Adipocyte (in vitro differentiated cells): Measurements from ENCODE around the gene R3HDM1.
"Not testable (repeated sequence)": the region's sequence is repeated elsewhere in the genome, so short reads cannot be mapped to it uniquely, and the experiment has no call there.

Experiments used
- DNase-seq: peaks from one replicate; pipeline ENCODE4 v3.0.0-alpha.2; 2015; ENCODE audit warnings: low read depth
- H3K27me3 ChIP-seq: replicated peaks from 2 replicates; pipeline ENCODE4 v1.7.0; 2013; ENCODE audit warnings: mild to moderate bottlenecking, low read length, moderate library complexity; ENCODE audit not compliant: control insufficient read depth, insufficient read depth
- H3K36me3 ChIP-seq: 2 replicates; pipeline ENCODE4 v1.7.0; 2013; ENCODE audit warnings: low read length, mild to moderate bottlenecking, moderate library complexity; ENCODE audit not compliant: control insufficient read depth, insufficient read depth, severe bottlenecking
- H3K4me1 ChIP-seq: 2 replicates; pipeline ENCODE4 v1.7.0; 2013; ENCODE audit warnings: mild to moderate bottlenecking, low read length, moderate library complexity; ENCODE audit not compliant: control insufficient read depth, insufficient read depth
- H3K4me3 ChIP-seq: 2 replicates; pipeline ENCODE4 v1.7.0; 2013; ENCODE audit warnings: mild to moderate bottlenecking, low read length, moderate library complexity
- H3K9ac ChIP-seq: 2 replicates; pipeline ENCODE4 v1.7.0; 2013; ENCODE audit warnings: mild to moderate bottlenecking, low read length, moderate library complexity
- H3K9me3 ChIP-seq: 2 replicates; pipeline ENCODE4 v1.7.0; 2013; ENCODE audit warnings: mild to moderate bottlenecking, low read length, moderate library complexity; ENCODE audit not compliant: control insufficient read depth

Gene R3HDM1

GRCh38 chr2:135709992-135710391 is 178.7 kb downstream of the R3HDM1 start:
- Histone ChIP-seq H3K36me3 (peaks cover 4% of the 10 kb centered on the region), H3K27me3 (no peaks in the 10 kb centered on the region), H3K9ac (no peak overlapping the region), H3K4me3 (no peak overlapping the region), H3K4me1 (peaks cover 2% of the 10 kb centered on the region), H3K9me3 (no peaks in the 10 kb centered on the region)
- peak; percentile 72 for DNase-seq

- not testable (repeated sequence) for H3K4me3 ChIP-seq, H3K9me3 ChIP-seq, DNase-seq, H3K4me1 ChIP-seq, H3K27me3 ChIP-seq, H3K9ac ChIP-seq
- peaks cover 26% of the 10 kb centered on the region for H3K36me3 ChIP-seq
These were observed 183.8 kb downstream of the R3HDM1 start for GRCh38 chr2:135715086-135715485.

GRCh38 chr2:135728064-135728743 is 196.9 kb downstream of the R3HDM1 start:
- H3K9me3 ChIP-seq, result no peaks in the 10 kb centered on the region
- H3K27me3 ChIP-seq, result no peaks in the 10 kb centered on the region
- peaks cover 11% of the 10 kb centered on the region for H3K36me3 ChIP-seq
- no peaks in the 10 kb centered on the region for H3K4me1 ChIP-seq
- no peak overlapping the region for H3K9ac ChIP-seq
- H3K4me3 ChIP-seq, result no peak overlapping the region
- DNase-seq, result no peak

GRCh38 chr2:135732561-135732960 is 201.3 kb downstream of the R3HDM1 start:
- no peaks in the 10 kb centered on the region for H3K4me1 ChIP-seq
- DNase-seq, result no peak
- no peaks in the 10 kb centered on the region for H3K9me3 ChIP-seq
- H3K9ac ChIP-seq, result no peak overlapping the region
- H3K4me3 ChIP-seq, result no peak overlapping the region
- no peaks in the 10 kb centered on the region for H3K27me3 ChIP-seq
- H3K36me3 ChIP-seq, result no peaks in the 10 kb centered on the region

GRCh38 chr2:135733045-135733444 is 201.8 kb downstream of the R3HDM1 start:
- Histone ChIP-seq H3K4me1 (no peaks in the 10 kb centered on the region), H3K36me3 (no peaks in the 10 kb centered on the region)
- no peak for DNase-seq

GRCh38 chr2:135736546-135736945 is 205.3 kb downstream of the R3HDM1 start:
- Histone ChIP-seq H3K36me3 (no peaks in the 10 kb centered on the region), H3K4me3 (no peak overlapping the region), H3K27me3 (no peaks in the 10 kb centered on the region), H3K4me1 (no peaks in the 10 kb centered on the region), H3K9me3 (no peaks in the 10 kb centered on the region), H3K9ac (no peak overlapping the region)
- no peak for DNase-seq

More at GRCh38 chr2:135733045-135733444, 201.8 kb downstream of the R3HDM1 start:
- Histone ChIP-seq H3K4me3 (no peak overlapping the region), H3K9me3 (no peaks in the 10 kb centered on the region), H3K27me3 (no peaks in the 10 kb centered on the region), H3K9ac (no peak overlapping the region)

- DNase-seq, result no peak
- no peak overlapping the region for H3K9ac ChIP-seq
- peaks cover 19% of the 10 kb centered on the region for H3K4me1 ChIP-seq
- H3K9me3 ChIP-seq, result no peaks in the 10 kb centered on the region
- H3K27me3 ChIP-seq, result no peaks in the 10 kb centered on the region
- H3K36me3 ChIP-seq, result no peaks in the 10 kb centered on the region
- H3K4me3 ChIP-seq, result no peak overlapping the region
These were observed 208.9 kb downstream of the R3HDM1 start for GRCh38 chr2:135740206-135740605.

GRCh38 chr2:135741043-135741394 is 209.7 kb downstream of the R3HDM1 start:
- H3K4me1 ChIP-seq, result peaks cover 27% of the 10 kb centered on the region
- H3K36me3 ChIP-seq, result peaks cover under 1% of the 10 kb centered on the region
- no peak for DNase-seq
- H3K27me3 ChIP-seq, result no peaks in the 10 kb centered on the region
- H3K9ac ChIP-seq, result no peak overlapping the region
- no peaks in the 10 kb centered on the region for H3K9me3 ChIP-seq
- H3K4me3 ChIP-seq, result peak overlapping the region; percentile 91

GRCh38 chr2:135741395-135742324 is 210.4 kb downstream of the R3HDM1 start, which contains the start of gene UBXN4:
TSS of gene UBXN4 (plus strand) at chr2:135741855. CDS start at chr2:135741930, 75 bp downstream.
- H3K9ac ChIP-seq, result peak within 1 kb of the TSS; percentile 92
- peaks cover 31% of the 10 kb centered on the region for H3K4me1 ChIP-seq
- DNase-seq, result peak; percentile 99

GRCh38 chr2:135742325-135742757 is 211.1 kb downstream of the R3HDM1 start:
- H3K9ac ChIP-seq, result peak overlapping the region; percentile 92
- H3K4me3 ChIP-seq, result peak overlapping the region; percentile 91
- no peaks in the 10 kb centered on the region for H3K27me3 ChIP-seq
- H3K4me1 ChIP-seq, result peaks cover 31% of the 10 kb centered on the region
- no peaks in the 10 kb centered on the region for H3K9me3 ChIP-seq
- peaks cover 9% of the 10 kb centered on the region for H3K36me3 ChIP-seq
- DNase-seq, result peak; percentile 73

More at GRCh38 chr2:135741395-135742324, 210.4 kb downstream of the R3HDM1 start, which contains the start of gene UBXN4:
- Histone ChIP-seq H3K27me3 (no peaks in the 10 kb centered on the region), H3K36me3 (peaks cover 6% of the 10 kb centered on the region), H3K9me3 (no peaks in the 10 kb centered on the region), H3K4me3 (peak within 1 kb of the TSS; percentile 91)

GRCh38 chr2:135743860-135744259 is 212.6 kb downstream of the R3HDM1 start:
- Histone ChIP-seq H3K4me3 (peak overlapping the region; percentile 91), H3K9me3 (no peaks in the 10 kb centered on the region), H3K9ac (peak overlapping the region; percentile 31), H3K36me3 (peaks cover 20% of the 10 kb centered on the region), H3K4me1 (peaks cover 31% of the 10 kb centered on the region), H3K27me3 (no peaks in the 10 kb centered on the region)
- DNase-seq, result peak; percentile 58
